Right ventricle myocardium superior (tissue), 1 donor: Measurements from ENCODE around the gene PRKN. TPM values are rescaled to one million over a fixed set of nuclear protein-coding genes. Genes with fewer than 3 reads are reported as not detected.

ENCODE experiments used
- ATAC-seq: fragments of 200-7000 bp; cut with Tn5 transposase; one replicate; pipeline ENCODE4 v1.9.1; 2020; ENCODE audit warnings: mild to moderate bottlenecking; ENCODE audit not compliant: poor library complexity
- DNase-seq: peaks from one replicate; pipeline ENCODE4 v3.0.0-alpha.2; 2020
- intact Hi-C: fragments of 100-400 bp; cut with DNase I; formaldehyde crosslinking; loops from one replicate; pipeline ENCODE4 v1.11.2; 2022
- total RNA-seq: library from RNA; stranded (reverse); fragmentation: NEBNext Ultra II Directional; extraction: Animal tissue kit (Norgen Biotek cat#: 25700); gene quantifications from one replicate; pipeline ENCODE4 v1.2.1, GENCODE V29; 2021
- donor health status: DM: no; HTN: yes; CAD: no; lungs with severe emphysema.

PRKN gene
- total RNA-seq, 1 donor from 2014 or later: 20.6 TPM

DNA sequence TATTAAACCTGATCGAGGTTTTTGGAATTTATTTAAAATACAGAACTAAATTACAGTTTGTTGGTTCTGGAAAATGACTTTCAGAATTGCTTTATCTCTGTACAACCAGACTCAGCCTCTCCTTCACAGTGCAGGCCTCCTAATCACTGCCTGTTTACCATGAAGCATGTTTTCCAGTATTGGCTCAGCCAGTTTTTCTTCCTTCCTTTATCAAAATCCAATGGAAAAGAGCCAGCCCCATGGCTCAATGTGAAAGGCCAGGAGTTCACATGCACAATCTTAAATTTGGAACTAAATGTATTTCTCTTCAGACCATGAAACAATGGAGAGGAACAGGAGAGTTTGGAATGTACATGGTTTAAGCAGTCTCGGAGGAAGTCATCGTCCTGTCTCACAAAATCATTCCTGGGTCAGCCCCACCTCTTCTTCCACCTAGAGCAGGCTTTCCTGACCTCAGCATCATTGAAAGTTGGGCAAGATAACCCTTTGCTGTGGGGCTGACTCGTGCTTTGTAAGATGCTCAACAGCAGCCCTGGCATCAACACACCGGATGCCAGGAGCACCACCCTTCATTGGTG lies 772.8 kb downstream of the PRKN start:
- intact Hi-C loops: no loop called here
- DNase-seq: no peak
- peak; percentile 47 for ATAC-seq

- ATAC-seq (no peak), DNase-seq (no peak)
- intact Hi-C loops: no loop called here
These were observed 773.5 kb downstream of the PRKN start for GRCh38 chr6:161954077-161954476.

DNA sequence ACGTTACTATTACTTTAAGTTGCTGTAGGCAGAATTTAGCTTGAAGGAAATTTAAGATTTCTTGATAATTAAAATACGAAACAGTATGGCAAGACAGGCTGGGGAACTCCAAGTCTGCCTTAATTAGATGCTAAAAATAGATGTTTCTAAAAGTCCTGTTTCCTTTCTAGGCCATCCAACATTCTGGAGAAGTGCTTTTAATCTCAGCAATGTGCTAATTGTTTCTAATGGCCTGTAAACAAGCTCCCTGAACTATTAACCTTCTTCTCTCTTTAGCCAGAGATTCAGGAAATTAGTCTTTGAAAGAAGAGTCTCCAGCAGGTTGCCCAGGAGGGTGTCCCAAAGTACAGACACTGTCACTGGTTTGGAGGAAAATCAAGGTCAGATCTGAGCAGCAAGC lies 776.4 kb downstream of the PRKN start:
- ATAC-seq: peak; percentile 50
- no peak for DNase-seq
- intact Hi-C loops: no loop called here

- DNase-seq (no peak), ATAC-seq (no peak)
- intact Hi-C loops: no loop called here
These were observed 778.0 kb downstream of the PRKN start for GRCh38 chr6:161949531-161949930.

GRCh38 chr6:161948462-161948861 lies 779.1 kb downstream of the PRKN start:
- ATAC-seq: no peak

DNA sequence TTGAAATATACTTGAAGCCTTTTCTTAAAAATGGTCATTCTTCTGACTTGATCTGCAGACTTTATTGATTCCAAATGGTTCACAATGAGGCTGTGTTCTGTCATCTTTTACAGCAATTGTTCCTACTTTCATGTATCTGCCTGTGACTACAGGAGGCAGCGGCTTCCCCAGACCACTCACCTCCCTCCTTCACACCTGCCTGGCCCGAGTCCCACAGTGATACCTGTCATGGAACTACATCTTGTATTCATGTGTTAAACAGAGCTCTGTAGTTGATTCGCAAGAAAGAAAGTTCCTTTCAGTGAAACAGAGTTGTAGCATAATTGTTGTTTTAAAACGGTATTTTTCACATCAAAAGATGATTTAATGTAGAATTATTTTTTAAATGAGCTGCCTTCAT lies 780.2 kb downstream of the PRKN start:
- no peak for ATAC-seq
- no peak for DNase-seq
- intact Hi-C loops: no loop called here

More at GRCh38 chr6:161948462-161948861, 779.1 kb downstream of the PRKN start:
- no peak for DNase-seq
- intact Hi-C loops: no loop called here

GRCh38 chr6:161946461-161946860 lies 781.1 kb downstream of the PRKN start:
- DNase-seq: no peak
- ATAC-seq: no peak
- intact Hi-C loops: no loop called here

GRCh38 chr6:161943561-161943960 lies 784.0 kb downstream of the PRKN start:
- intact Hi-C loops: no loop called here

DNA sequence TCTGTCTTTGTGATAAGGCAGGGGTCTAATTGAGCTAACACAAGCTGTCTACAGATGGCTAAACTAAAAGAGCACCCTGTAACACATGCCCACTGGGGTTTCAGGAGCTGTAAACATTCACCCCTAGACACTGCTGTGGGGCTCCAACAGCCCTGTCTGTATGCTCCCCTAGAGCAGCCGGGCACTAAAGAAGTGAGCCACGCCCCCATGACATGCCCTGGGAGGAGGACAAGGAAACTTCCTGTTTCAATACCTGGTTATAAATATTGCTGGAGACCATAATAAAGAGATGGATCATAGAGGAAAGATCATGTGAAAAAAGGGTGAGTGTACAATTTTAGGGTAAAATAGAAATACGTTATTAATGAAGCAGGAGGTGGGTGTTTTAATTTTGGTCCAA lies 786.0 kb downstream of the PRKN start:
- intact Hi-C loops: no loop called here
- no peak for DNase-seq
- ATAC-seq: no peak

More at GRCh38 chr6:161943561-161943960, 784.0 kb downstream of the PRKN start:
- ATAC-seq (no peak), DNase-seq (no peak)

DNA sequence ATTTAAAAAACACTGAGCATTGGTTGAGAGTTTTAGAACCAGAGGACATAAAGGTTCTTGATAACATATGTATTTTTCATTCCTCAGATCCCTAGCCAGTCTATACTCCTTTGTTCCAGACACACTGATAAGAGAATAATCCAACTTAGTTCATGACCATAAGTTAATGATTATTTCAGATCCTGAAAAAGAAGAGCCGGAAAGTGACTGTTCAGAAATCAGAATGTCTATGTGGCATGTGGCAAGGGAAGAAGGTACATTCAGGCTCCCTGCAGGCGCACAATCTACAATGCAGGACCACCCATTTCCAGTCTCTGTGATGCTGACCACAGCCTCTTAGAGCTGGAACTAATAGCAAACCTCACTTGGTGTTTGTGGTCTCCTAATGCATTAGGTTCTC lies 787.0 kb downstream of the PRKN start:
- intact Hi-C loops: no loop called here
- no peak for ATAC-seq
- DNase-seq: no peak

DNA sequence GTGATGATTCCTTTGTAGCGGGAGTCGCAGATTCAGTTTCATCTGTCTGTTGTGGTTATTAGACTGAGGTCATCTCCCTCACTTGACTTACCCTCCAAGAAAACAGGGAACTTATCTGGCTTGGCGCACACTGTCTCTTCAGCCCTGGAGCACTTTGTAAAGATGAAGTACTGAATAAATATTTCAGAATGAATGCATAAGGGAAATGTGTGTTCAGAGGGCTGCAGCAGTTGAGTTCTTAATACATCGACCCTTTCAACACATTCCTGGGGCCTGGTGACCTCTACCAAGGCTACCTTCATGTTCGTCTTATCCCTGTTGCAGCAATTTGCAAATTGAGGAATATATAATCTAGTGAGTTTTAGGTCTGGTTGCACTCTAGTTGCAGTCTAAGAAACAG lies 801.2 kb downstream of the PRKN start:
- intact Hi-C loops: no loop called here
- DNase-seq (no peak), ATAC-seq (no peak)

DNA sequence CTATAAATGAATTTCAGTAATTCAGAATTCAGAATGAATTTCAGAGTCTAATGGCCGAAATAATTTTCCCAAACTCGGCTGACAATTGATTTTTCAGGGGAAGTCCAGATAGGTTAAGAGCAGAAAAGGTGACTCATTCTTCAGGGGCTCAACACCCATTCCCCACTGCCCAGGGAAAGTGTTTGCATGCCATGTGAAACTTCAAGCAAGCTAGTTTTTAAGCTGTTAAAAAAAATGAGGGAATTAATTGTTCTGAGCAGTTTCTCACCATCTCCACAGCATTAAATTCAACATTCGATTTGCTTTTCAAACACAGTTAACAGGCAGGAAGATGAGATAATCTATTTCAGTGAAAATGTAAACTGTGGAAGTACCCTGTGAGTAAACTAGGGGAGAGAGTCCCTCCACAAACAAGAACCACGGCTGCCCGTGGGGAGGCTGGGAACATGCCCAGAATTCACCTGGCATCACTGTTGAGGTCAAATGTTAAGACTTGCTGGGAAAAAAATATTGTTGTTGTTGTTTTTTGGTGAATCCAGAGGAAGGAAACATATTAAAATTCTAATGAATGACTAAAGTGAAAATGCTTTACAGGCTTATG lies 803.0 kb downstream of the PRKN start:
- ATAC-seq (no peak), DNase-seq (no peak)
- intact Hi-C loops: no loop called here

DNA sequence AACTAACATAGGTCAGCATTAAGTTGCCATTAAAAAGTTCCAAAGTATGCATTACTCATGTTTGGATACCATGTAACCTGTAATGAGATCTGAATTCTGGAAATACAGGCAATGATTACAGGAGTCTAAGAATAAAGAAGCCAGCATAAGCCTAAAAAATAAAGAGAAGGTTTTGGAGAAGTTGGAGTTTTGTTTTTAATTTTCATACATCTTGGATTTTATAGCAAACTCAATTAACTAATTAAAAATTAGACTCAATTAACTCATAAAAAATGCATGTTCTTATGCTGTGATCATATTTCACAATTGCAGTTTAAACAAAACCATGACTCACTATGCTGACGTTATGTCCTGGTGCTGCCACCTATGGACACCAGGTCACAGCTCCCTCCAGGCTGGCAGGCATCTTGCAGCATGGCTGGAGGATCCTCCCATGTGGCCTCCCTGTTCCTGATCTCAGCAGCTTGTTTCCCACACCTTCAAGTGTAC lies 804.9 kb downstream of the PRKN start:
- ATAC-seq (peak; percentile 81), DNase-seq (peak; percentile 58)
- intact Hi-C loops: no loop called here

DNA sequence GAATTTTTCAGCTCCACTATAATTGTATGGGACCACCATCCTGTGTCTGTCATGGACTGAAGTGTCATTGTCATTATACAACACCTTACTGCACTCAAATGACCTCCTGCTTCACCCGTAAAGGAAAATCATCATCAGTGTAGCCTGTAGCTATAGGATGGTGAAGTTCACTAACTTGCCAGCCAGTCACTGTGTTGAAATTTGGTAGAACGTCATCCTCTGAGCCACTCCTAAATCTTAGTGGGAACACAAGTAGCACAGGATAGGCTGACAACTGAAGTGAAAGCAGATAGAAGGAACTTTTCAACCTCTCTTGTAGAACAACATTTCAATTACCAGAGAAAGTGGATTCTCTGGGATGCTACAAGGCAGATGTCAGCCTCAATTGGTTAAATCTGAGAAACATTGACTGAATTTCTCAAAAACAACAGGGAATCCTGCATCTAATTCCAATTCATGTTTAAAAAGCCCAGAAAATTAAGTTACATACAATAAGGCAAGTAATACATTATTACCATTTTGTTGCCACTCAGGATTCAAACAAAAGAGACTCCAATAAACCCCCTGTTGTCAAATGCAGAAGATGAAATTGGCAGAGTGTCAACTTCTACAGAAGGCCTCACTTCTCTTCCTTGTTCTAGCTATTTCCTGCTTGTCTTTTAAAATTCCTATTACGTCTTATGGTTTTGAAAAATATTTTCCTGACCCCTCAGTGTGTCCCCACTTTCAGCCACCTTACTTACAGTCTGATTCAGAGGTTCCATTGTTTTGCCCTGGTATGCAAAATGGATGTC lies 805.8 kb downstream of the PRKN start:
- intact Hi-C loops: no loop called here
- no peak for DNase-seq
- ATAC-seq: no peak

- ATAC-seq (no peak), DNase-seq (no peak)
- intact Hi-C loops: no loop called here
These were observed 807.9 kb downstream of the PRKN start for GRCh38 chr6:161919691-161920090.

- ATAC-seq: no peak
- DNase-seq: no peak
- intact Hi-C loops: no loop called here
These were observed 808.8 kb downstream of the PRKN start for GRCh38 chr6:161918628-161919205.

GRCh38 chr6:161918109-161918531 lies 809.4 kb downstream of the PRKN start:
- ATAC-seq (no peak), DNase-seq (no peak)
- intact Hi-C loops: no loop called here

- ATAC-seq (no peak), DNase-seq (no peak)
- intact Hi-C loops: no loop called here
These were observed 809.9 kb downstream of the PRKN start for GRCh38 chr6:161917645-161918044.

- DNase-seq: no peak
- intact Hi-C loops: no loop called here
- ATAC-seq: no peak
These were observed 812.1 kb downstream of the PRKN start for GRCh38 chr6:161915456-161915964.
